MM.1S (cell line): ENCODE data around the gene TMEM184B.

ENCODE experiments used
- DNase-seq: peaks from one replicate; pipeline ENCODE4 v3.0.0-alpha.2; 2015
- H2AFZ ChIP-seq: fragments of 300-600 bp; sonication (generic); 2 replicates; pipeline ENCODE4 v1.6.0; 2016; ENCODE audit warnings: antibody characterized with exemption, low read length
- H3F3A ChIP-seq: fragments of 300-600 bp; sonication (generic); 2 replicates; pipeline ENCODE4 v1.6.1; 2016; ENCODE audit warnings: mild to moderate bottlenecking, antibody characterized with exemption, low read length, moderate library complexity, mixed read lengths; ENCODE audit not compliant: insufficient read depth
- H3K27ac ChIP-seq: fragments of 300-600 bp; sonication (generic); 2 replicates; pipeline ENCODE4 v1.5.1; 2016; ENCODE audit warnings: mild to moderate bottlenecking, low read length
- H3K27me3 ChIP-seq: fragments of 300-600 bp; sonication (generic); replicated peaks from 2 replicates; pipeline ENCODE4 v1.6.0; 2016; ENCODE audit warnings: low read length; ENCODE audit not compliant: insufficient read depth
- H3K36me3 ChIP-seq: fragments of 300-600 bp; sonication (generic); replicated peaks from 2 replicates; pipeline ENCODE4 v1.6.1; 2016; ENCODE audit warnings: mild to moderate bottlenecking, low read length, mixed read lengths; ENCODE audit not compliant: insufficient read depth
- H3K4me1 ChIP-seq: fragments of 300-600 bp; sonication (generic); 2 replicates; pipeline ENCODE4 v1.6.1; 2016; ENCODE audit warnings: low read length, mixed read lengths
- H3K4me2 ChIP-seq: fragments of 300-600 bp; sonication (generic); 2 replicates; pipeline ENCODE4 v1.6.0; 2016; ENCODE audit warnings: low read depth, low read length
- H3K4me3 ChIP-seq: fragments of 300-600 bp; sonication (generic); 2 replicates; pipeline ENCODE4 v1.5.1; 2016; ENCODE audit warnings: low read length, mixed read lengths
- H3K79me2 ChIP-seq: fragments of 300-600 bp; sonication (generic); 2 replicates; pipeline ENCODE4 v1.6.1; 2016; ENCODE audit warnings: mixed run types, low read length, mixed read lengths
- H3K9ac ChIP-seq: fragments of 300-600 bp; sonication (generic); 2 replicates; pipeline ENCODE4 v1.6.1; 2016; ENCODE audit warnings: low read length, mixed read lengths
- H3K9me2 ChIP-seq: fragments of 300-600 bp; sonication (generic); replicated peaks from 2 replicates; pipeline ENCODE4 v1.6.1; 2016; ENCODE audit warnings: mild to moderate bottlenecking, low read length, mixed read lengths; ENCODE audit not compliant: insufficient read depth
- H3K9me3 ChIP-seq: fragments of 300-600 bp; sonication (generic); replicated peaks from 2 replicates; pipeline ENCODE4 v1.6.1; 2016; ENCODE audit warnings: mild to moderate bottlenecking, low read length, mixed read lengths; ENCODE audit not compliant: insufficient read depth
- H4K20me1 ChIP-seq: fragments of 300-600 bp; sonication (generic); 2 replicates; pipeline ENCODE4 v1.6.1; 2016; ENCODE audit warnings: mild to moderate bottlenecking, low read length, moderate library complexity, mixed read lengths; ENCODE audit not compliant: insufficient read depth
- CTCF ChIP-seq: fragments of 300-600 bp; sonication (generic); IDR thresholded peaks from 2 replicates; pipeline ENCODE4 v1.5.1; 2016; ENCODE audit warnings: antibody characterized with exemption, low read length, mixed read lengths
- EZH2 ChIP-seq: fragments of 300-600 bp; sonication (generic); optimal IDR thresholded peaks from 2 replicates; pipeline ENCODE3; 2017; ENCODE audit warnings: low read depth, mild to moderate bottlenecking, antibody characterized with exemption, low read length, mixed read lengths
- EZH2phosphoT487 ChIP-seq: fragments of 300-600 bp; sonication (generic); IDR thresholded peaks from 2 replicates; pipeline ENCODE4 v1.6.1; 2018; ENCODE audit warnings: antibody characterized with exemption, low read length

The TMEM184B gene

GRCh38 chr22:38269466-38269865 lies 3.3 kb downstream of the TMEM184B start:
- Histone ChIP-seq H3K9me2 (no peaks in the 10 kb centered on the region), H3K9ac (no peak overlapping the region), H3K9me3 (no peaks in the 10 kb centered on the region), H2AFZ (no peak overlapping the region), H3F3A (peaks cover 14% of the 10 kb centered on the region), H3K27me3 (no peaks in the 10 kb centered on the region), H3K4me1 (peaks cover 32% of the 10 kb centered on the region), H3K27ac (no peak overlapping the region), H3K4me2 (no peak overlapping the region), H3K4me3 (no peak overlapping the region), H4K20me1 (peaks cover 5% of the 10 kb centered on the region; the same call in 1 of the 2 replicates), H3K36me3 (peaks cover 18% of the 10 kb centered on the region; the same call in 1 of the 2 replicates), H3K79me2 (peaks cover 86% of the 10 kb centered on the region)
- TF ChIP-seq EZH2phosphoT487, result no peak
- TF ChIP-seq CTCF, result no peak
- no peak for TF ChIP-seq EZH2
- no peak for DNase-seq

GRCh38 chr22:38267086-38267485 lies 5.7 kb downstream of the TMEM184B start:
- H3K79me2 ChIP-seq, result peaks cover 100% of the 10 kb centered on the region

GRCh38 chr22:38266120-38266519 lies 6.7 kb downstream of the TMEM184B start:
- no peaks in the 10 kb centered on the region for H3K27me3 ChIP-seq
- no peaks in the 10 kb centered on the region for H3K9me2 ChIP-seq
- H3K4me3 ChIP-seq, result no peak overlapping the region
- no peak overlapping the region for H3K27ac ChIP-seq
- H3K4me2 ChIP-seq, result no peak overlapping the region
- H3K79me2 ChIP-seq, result peaks cover 100% of the 10 kb centered on the region
- TF ChIP-seq EZH2, result no peak
- no peak for TF ChIP-seq CTCF
- TF ChIP-seq EZH2phosphoT487, result no peak
- no peak overlapping the region for H3K9ac ChIP-seq
- peaks cover 4% of the 10 kb centered on the region; the same call in 1 of the 2 replicates for H4K20me1 ChIP-seq
- no peak overlapping the region for H2AFZ ChIP-seq
- peaks cover 44% of the 10 kb centered on the region for H3K4me1 ChIP-seq
- no peaks in the 10 kb centered on the region for H3K9me3 ChIP-seq
- no peak for DNase-seq
- H3K36me3 ChIP-seq, result peaks cover 18% of the 10 kb centered on the region; the same call in 1 of the 2 replicates
- peaks cover 18% of the 10 kb centered on the region for H3F3A ChIP-seq

More at GRCh38 chr22:38267086-38267485, 5.7 kb downstream of the TMEM184B start:
- Histone ChIP-seq H3K27ac (no peak overlapping the region), H3K4me3 (no peak overlapping the region), H2AFZ (no peak overlapping the region), H3K9me2 (no peaks in the 10 kb centered on the region), H3K9me3 (no peaks in the 10 kb centered on the region), H3K27me3 (no peaks in the 10 kb centered on the region), H4K20me1 (peaks cover 5% of the 10 kb centered on the region; the same call in 1 of the 2 replicates), H3K9ac (no peak overlapping the region), H3K4me1 (peaks cover 40% of the 10 kb centered on the region), H3K36me3 (peaks cover 18% of the 10 kb centered on the region; the same call in 1 of the 2 replicates), H3F3A (peaks cover 14% of the 10 kb centered on the region), H3K4me2 (no peak overlapping the region)
- TF ChIP-seq EZH2phosphoT487 (no peak), CTCF (no peak), EZH2 (no peak)
- no peak for DNase-seq
